K562 (cell line): Measurements from ENCODE around the gene ARFIP2. TPM values are rescaled to one million over a fixed set of nuclear protein-coding genes. Genes with fewer than 3 reads are reported as not detected.

Experiments
- ATAC-seq: fragments of 200-7000 bp; cut with Tn5 transposase; 3 replicates; pipeline ENCODE4 v1.9.1; 2020; ENCODE audit warnings: moderate library complexity
- BruUV-seq: library from RNA; stranded (reverse); fragments of 400-500 nt; replicated peaks from 2 replicates; lab custom pipeline; 2021; lab: Mats Ljungman, UMichigan
- CTCF ChIA-PET: fragments of 300-600 bp; formaldehyde crosslinking; extraction: SDS; loops from one replicate; lab custom pipeline; 2021; ENCODE audit warnings: low intra/inter-chr PET ratio; lab: Yijun Ruan, JAX
- POLR2A ChIA-PET: fragments of 300-600, 350-650 bp; sonication (Branson Sonifier 250); formaldehyde crosslinking; extraction: SDS; loops from one replicate; lab custom pipeline; 2021; ENCODE audit warnings: antibody characterized with exemption, inconsistent platforms; lab: Yijun Ruan, JAX
- DNase-seq, 4 experiments: peaks; one replicate each; pipeline versions ENCODE4 v3.0.0 to v3.0.0-alpha.2; 2011 to 2018; ENCODE audit warnings: low spot score in 3 of 4, mixed read lengths in 3 of 4; ENCODE audit errors: extremely low read depth in 1 of 4
- FAIRE-seq: peaks from 2 replicates; lab custom pipeline; 2011; peaks lifted over from hg19 to GRCh38; lab: Jason Lieb, UNC
- H2AFZ ChIP-seq: 2 replicates; pipeline ENCODE4 v1.6.0; 2011; ENCODE audit warnings: low read depth, low read length, control low read depth, inconsistent platforms
- H3K27ac ChIP-seq: fragments of 200-600 bp; 3 replicates; pipeline ENCODE4 v1.8.0; 2011; ENCODE audit warnings: low read depth, mild to moderate bottlenecking, control low read depth, inconsistent platforms, low read length, moderate library complexity, mixed read lengths; ENCODE audit errors: extremely low read depth
- H3K27me3 ChIP-seq, 2 experiments: fragments of 300-600 bp in 1 of 2; 2 replicates in 1 of 2; 3 replicates in 1 of 2; pipeline versions ENCODE4 v1.6.0 to v1.8.0; 2011; ENCODE audit warnings: inconsistent platforms in 2 of 2, low read length in 2 of 2, mild to moderate bottlenecking in 1 of 2, mixed read lengths in 1 of 2, moderate library complexity in 1 of 2; ENCODE audit not compliant: control insufficient read depth in 2 of 2, insufficient read depth in 2 of 2
- H3K36me3 ChIP-seq: fragments of 300-600 bp; 3 replicates; pipeline ENCODE4 v1.8.0; 2011; ENCODE audit warnings: mild to moderate bottlenecking, low read length, inconsistent platforms; ENCODE audit not compliant: control insufficient read depth, insufficient read depth
- H3K4me1 ChIP-seq, 2 experiments: fragments of 200-600 bp in 1 of 2; replicated peaks in 1 of 2; 2 replicates in 1 of 2; 3 replicates in 1 of 2; pipeline versions ENCODE4 v1.5.1 to v1.8.0; 2011; ENCODE audit warnings: inconsistent platforms in 2 of 2, low read length in 2 of 2, mild to moderate bottlenecking in 1 of 2, mixed read lengths in 1 of 2, moderate library complexity in 1 of 2; ENCODE audit not compliant: control insufficient read depth in 2 of 2, insufficient read depth in 2 of 2
- H3K4me2 ChIP-seq: 2 replicates; pipeline ENCODE4 v1.6.1; 2011; ENCODE audit warnings: low read length, control low read depth, inconsistent platforms, mixed read lengths; ENCODE audit not compliant: insufficient read depth
- H3K4me3 ChIP-seq: fragments of 200-600 bp; sonication (generic), shearing (Covaris generic); 2 replicates; pipeline ENCODE4 v1.5.1; 2016; ENCODE audit warnings: control low read depth, inconsistent platforms
- H3K79me2 ChIP-seq: fragments of 200-600 bp; 3 replicates; pipeline ENCODE4 v1.8.0; 2011; ENCODE audit warnings: low read length, inconsistent platforms; ENCODE audit not compliant: control insufficient read depth, insufficient read depth
- H3K9ac ChIP-seq, 2 experiments: 2 replicates each; pipeline versions ENCODE4 v1.6.0 to v1.6.1; 2011; ENCODE audit warnings: low read depth in 2 of 2, low read length in 2 of 2, control low read depth in 1 of 2, inconsistent platforms in 1 of 2, mild to moderate bottlenecking in 1 of 2, mixed read lengths in 1 of 2; ENCODE audit not compliant: insufficient read depth in 1 of 2
- H3K9me1 ChIP-seq: one replicate; pipeline ENCODE4 v1.6.0; 2011; ENCODE audit warnings: inconsistent platforms, mild to moderate bottlenecking, low read length, moderate library complexity; ENCODE audit not compliant: control insufficient read depth, insufficient read depth
- H3K9me3 ChIP-seq: replicated peaks from 2 replicates; pipeline ENCODE4 v1.5.1; 2011; ENCODE audit warnings: low read depth, low read length, inconsistent platforms; ENCODE audit not compliant: control insufficient read depth, insufficient read depth
- H4K20me1 ChIP-seq: replicated peaks from 2 replicates; pipeline ENCODE4 v1.6.1; 2011; ENCODE audit warnings: low read length, inconsistent platforms, mixed read lengths; ENCODE audit not compliant: control insufficient read depth, insufficient read depth
- ESRRA ChIP-seq: fragments of 450-650 bp; IDR thresholded peaks from 2 replicates; pipeline ENCODE4 v1.6.1; 2014; ENCODE audit warnings: low read depth, mild to moderate bottlenecking, moderate library complexity, borderline replicate concordance
- FOSL1 ChIP-seq: fragments of 200-800 bp; sonication (Bioruptor generic); conservative IDR thresholded peaks from 2 replicates; pipeline ENCODE4 v1.6.1; 2016; ENCODE audit warnings: missing genetic modification characterization, missing compliant biosample characterization
- GABPB1 ChIP-seq: sonication (generic); formaldehyde crosslinking; IDR thresholded peaks from 2 replicates; pipeline ENCODE4 v1.8.0; 2022; ENCODE audit warnings: mild to moderate bottlenecking, missing genetic modification reagents
- NELFE ChIP-seq: IDR thresholded peaks from 2 replicates; pipeline ENCODE4 v1.6.1; 2011; ENCODE audit warnings: mild to moderate bottlenecking; ENCODE audit not compliant: insufficient read depth, insufficient read length
- TBP ChIP-seq: optimal IDR thresholded peaks from 2 replicates; pipeline ENCODE3; 2011; ENCODE audit warnings: low read depth, low read length, improper control_type of control experiment
- THRAP3 ChIP-seq: fragments of 450-650 bp; IDR thresholded peaks from 2 replicates; pipeline ENCODE4 v1.6.1; 2016; ENCODE audit warnings: mild to moderate bottlenecking, inconsistent platforms, borderline replicate concordance
- ZNF707 ChIP-seq: fragments of 250-450 bp; sonication (Bioruptor Pico); conservative IDR thresholded peaks from 2 replicates; pipeline ENCODE4 v1.8.0; 2022; ENCODE audit warnings: inconsistent platforms, mild to moderate bottlenecking, moderate library complexity
- WGBS: fragments of 100-300 bp; shearing (Covaris generic); methylation state at CpG from one replicate; pipeline ENCODE4 v1.1.6; 2016; ENCODE audit warnings: low coverage, mixed read lengths; ENCODE audit not compliant: insufficient coverage; ENCODE audit errors: missing lambda C conversion rate; 5-methylcytosine and 5-hydroxymethylcytosine counted together
- in situ Hi-C: fragments of 300-500 bp; cut with MboI; formaldehyde crosslinking; loops from 4 replicates; pipeline ENCODE4 v1.15.0; 2018; ENCODE audit warnings: inconsistent platforms, mixed read lengths
- intact Hi-C: fragments of 100-400 bp; cut with micrococcal nuclease; formaldehyde crosslinking; loops from 2 replicates; pipeline ENCODE4 v1.14.2; 2022
- polyA plus RNA-seq, 8 experiments: library from polyadenylated mRNA; depleted of rRNA in 4 of 8; stranded (reverse) in 5 of 8; unstranded in 3 of 8; fragments of >200 nt; fragmentation: Nextera tagmentation in 2 of 8; fragmentation: Illumina TruSeq in 1 of 8; extraction: Ambion mirVana in 2 of 8; extraction: Trizol in 1 of 8; gene quantifications; 2 replicates each; pipeline versions ENCODE4 v1.2.1 to v1.2.3, GENCODE V29; 2011 to 2014; ENCODE audit warnings: inconsistent platforms in 1 of 8, missing spikeins in 1 of 8
- total RNA-seq, 7 experiments: library from RNA; depleted of rRNA in 6 of 7; stranded (reverse); fragments of >200 nt in 6 of 7; fragmentation: Illumina TruSeq in 2 of 7; extraction: Trizol in 2 of 7; gene quantifications; 2 replicates each; pipeline versions ENCODE4 v1.2.1 to v1.2.3, GENCODE V29; 2011 to 2021; ENCODE audit warnings: low replicate concordance in 1 of 7
- TF ChIP-seq, protein P1 (sequence below): fragments of 250-450 bp; sonication (Bioruptor Pico); IDR thresholded peaks from 2 replicates; pipeline ENCODE4 v1.9.0; 2021; ENCODE audit warnings: mild to moderate bottlenecking, inconsistent platforms
- TF ChIP-seq, protein P2 (sequence below), 2 experiments: fragments of 450-650 bp in 1 of 2; sonication (generic) in 1 of 2; formaldehyde crosslinking in 1 of 2; IDR thresholded peaks in 1 of 2; conservative IDR thresholded peaks in 1 of 2; 2 replicates each; pipeline versions ENCODE4 v1.6.1 to v1.8.1; 2016 to 2023; ENCODE audit warnings: mild to moderate bottlenecking in 2 of 2, moderate library complexity in 2 of 2, inconsistent platforms in 1 of 2, missing genetic modification reagents in 1 of 2
- TF ChIP-seq, protein P3 (sequence below): fragments of 250-450 bp; sonication (Bioruptor Pico); IDR thresholded peaks from 2 replicates; pipeline ENCODE4 v1.9.0; 2021; ENCODE audit warnings: mild to moderate bottlenecking

The ARFIP2 gene
- total and polyA plus RNA-seq, 9 of the 15 experiments (the other 6 are each of a cell fraction or from before 2014, with no cell fraction given) = 11.8 to 74.1 (median 41.0) TPM

DNA sequence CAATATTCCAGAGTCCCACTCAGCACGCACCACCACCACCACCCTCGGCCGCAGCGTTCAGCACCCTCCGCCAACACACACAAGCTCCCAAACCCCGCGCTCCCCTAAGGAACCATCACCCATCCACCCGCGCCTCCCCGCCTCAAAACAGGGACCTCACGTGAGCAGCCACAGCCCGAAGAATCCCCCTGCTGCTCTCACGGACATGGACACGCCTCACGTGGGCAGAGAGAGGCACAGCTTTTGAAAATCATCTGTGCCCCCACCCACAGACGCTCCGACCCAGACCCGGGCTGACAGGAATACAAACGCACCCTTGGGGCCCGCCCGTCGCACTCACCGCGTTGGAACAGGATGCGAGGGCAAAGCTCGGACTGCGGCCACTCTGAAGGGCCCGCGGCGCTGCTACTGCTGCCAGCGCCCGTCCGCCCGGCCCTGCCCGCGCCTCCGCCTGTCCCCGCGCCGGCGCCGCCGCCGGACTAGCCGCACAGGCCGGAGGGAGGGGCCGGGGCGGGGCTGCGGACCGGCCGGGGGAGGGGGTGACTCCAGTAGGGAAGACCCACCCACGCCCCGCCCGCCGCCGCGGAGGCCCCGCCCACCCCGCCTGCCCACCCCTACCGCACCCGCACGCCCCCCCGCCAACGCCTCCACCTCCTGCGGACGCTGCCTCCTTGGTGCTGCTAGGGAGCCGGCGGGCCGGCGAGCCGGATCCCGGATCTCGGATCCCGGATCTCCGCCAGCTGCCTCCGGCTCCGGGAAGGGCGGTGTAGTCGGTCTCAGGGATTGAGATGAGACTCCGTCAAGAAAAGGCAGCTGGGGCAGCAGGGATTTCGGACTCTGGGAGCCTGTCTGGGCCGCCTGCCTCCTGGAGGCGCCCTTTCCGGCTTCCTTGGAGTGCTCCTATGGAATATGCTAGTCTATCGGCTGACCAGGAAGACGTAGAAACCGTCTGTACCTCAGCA is 7.4 kb downstream of the ARFIP2 start, which contains the start of gene TRIM3:
TSS of gene TRIM3 (minus strand) at position 491 of the 962 bp plus-strand sequence. CDS start 8,246 bp downstream, outside the sequence.
- peak; percentile 88 for ATAC-seq
- H3K36me3 ChIP-seq = peaks cover 27% of the 10 kb centered on the region; the same call in 2 of the 3 replicates
- POLR2A ChIA-PET = interaction anchor here (0.6 to 2.7 kb wide), 15 partner anchors 8 to 1315 kb away, joined by 3 to 12 read pairs (median 3); partner anchors contain the start of genes APBB1, ARFIP2, DNHD1 and TIMM10B
- peak; percentile 86 to 99 (median 99) for DNase-seq
- H3K27me3 ChIP-seq = no peaks in the 10 kb centered on the region
- no TSS peak for BruUV-seq
- CTCF ChIA-PET = no interaction called here
- peak within 1 kb of the TSS; percentile 65 for H3K4me3 ChIP-seq
- no peaks in the 10 kb centered on the region for H3K9me3 ChIP-seq
- peak within 1 kb of the TSS; percentile 43 for H3K27ac ChIP-seq
- H3K4me2 ChIP-seq = peak within 1 kb of the TSS; percentile 81
- peak within 1 kb of the TSS; percentile 63 to 93 for H3K9ac ChIP-seq
- WGBS = 2% methylated on average over 50 of the region's 87 CpGs
- H3K4me1 ChIP-seq = peaks cover 20 to 22% of the 10 kb centered on the region in 2 experiments; a peak in 4 of 5 replicates
- peak within 1 kb of the TSS; percentile 93 for H2AFZ ChIP-seq
- in situ Hi-C loops = no loop called here
- FAIRE-seq = no peak
- 0 out of 3 replicates have a peak, but pooled peaks cover 3% of the 10 kb centered on the region for H3K79me2 ChIP-seq
- intact Hi-C loops = loop anchor here (2.0 kb wide), 1 partner anchor 129 kb away; the partner anchor contains the start of genes ILK and RRP8
- no peaks in the 10 kb centered on the region for H4K20me1 ChIP-seq
- no peaks in the 10 kb centered on the region for H3K9me1 ChIP-seq
- TF ChIP-seq, protein P1, sequence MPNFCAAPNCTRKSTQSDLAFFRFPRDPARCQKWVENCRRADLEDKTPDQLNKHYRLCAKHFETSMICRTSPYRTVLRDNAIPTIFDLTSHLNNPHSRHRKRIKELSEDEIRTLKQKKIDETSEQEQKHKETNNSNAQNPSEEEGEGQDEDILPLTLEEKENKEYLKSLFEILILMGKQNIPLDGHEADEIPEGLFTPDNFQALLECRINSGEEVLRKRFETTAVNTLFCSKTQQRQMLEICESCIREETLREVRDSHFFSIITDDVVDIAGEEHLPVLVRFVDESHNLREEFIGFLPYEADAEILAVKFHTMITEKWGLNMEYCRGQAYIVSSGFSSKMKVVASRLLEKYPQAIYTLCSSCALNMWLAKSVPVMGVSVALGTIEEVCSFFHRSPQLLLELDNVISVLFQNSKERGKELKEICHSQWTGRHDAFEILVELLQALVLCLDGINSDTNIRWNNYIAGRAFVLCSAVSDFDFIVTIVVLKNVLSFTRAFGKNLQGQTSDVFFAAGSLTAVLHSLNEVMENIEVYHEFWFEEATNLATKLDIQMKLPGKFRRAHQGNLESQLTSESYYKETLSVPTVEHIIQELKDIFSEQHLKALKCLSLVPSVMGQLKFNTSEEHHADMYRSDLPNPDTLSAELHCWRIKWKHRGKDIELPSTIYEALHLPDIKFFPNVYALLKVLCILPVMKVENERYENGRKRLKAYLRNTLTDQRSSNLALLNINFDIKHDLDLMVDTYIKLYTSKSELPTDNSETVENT (CRISPR knock-in tag) = no peak
- no peak for TF ChIP-seq GABPB1 (CRISPR knock-in tag)
- no peak for TF ChIP-seq FOSL1 (tag)
- TF ChIP-seq THRAP3 = no peak
- TF ChIP-seq ZNF707 = no peak
- peak; percentile 46 for TF ChIP-seq TBP
- 0 out of 2 replicates have a peak, but pooled peaks have one; percentile 6 for TF ChIP-seq ESRRA
- TF ChIP-seq, protein P2, sequence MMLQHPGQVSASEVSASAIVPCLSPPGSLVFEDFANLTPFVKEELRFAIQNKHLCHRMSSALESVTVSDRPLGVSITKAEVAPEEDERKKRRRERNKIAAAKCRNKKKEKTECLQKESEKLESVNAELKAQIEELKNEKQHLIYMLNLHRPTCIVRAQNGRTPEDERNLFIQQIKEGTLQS (IDR thresholded peaks at IDR 0.05) = no peak
- TF ChIP-seq, protein P2 (CRISPR knock-in tag; conservative IDR thresholded peaks at IDR 0.05) = 0 out of 2 replicates have a peak, but pooled peaks have one; percentile 19
- TF ChIP-seq, protein P3, sequence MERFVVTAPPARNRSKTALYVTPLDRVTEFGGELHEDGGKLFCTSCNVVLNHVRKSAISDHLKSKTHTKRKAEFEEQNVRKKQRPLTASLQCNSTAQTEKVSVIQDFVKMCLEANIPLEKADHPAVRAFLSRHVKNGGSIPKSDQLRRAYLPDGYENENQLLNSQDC (CRISPR knock-in tag) = no peak
- TF ChIP-seq NELFE = no peak
